Posterior vena cava (tissue), 2 donors: ENCODE results near the gene ARMH2. TPM values are rescaled to one million over a fixed set of nuclear protein-coding genes. Genes with fewer than 3 reads are reported as not detected.

Experiments used
- DNase-seq: peaks from one replicate; pipeline ENCODE4 v3.0.0-alpha.2; 2020; ENCODE audit warnings: low spot score
- intact Hi-C, 2 donors: fragments of 100-400 bp; cut with DNase I; formaldehyde crosslinking; loops; one replicate each; pipeline versions ENCODE4 v1.14.1 to v1.14.2; 2022 to 2023
- total RNA-seq, 2 donors: library from RNA; stranded (reverse); fragmentation: NEBNext Ultra II Directional; extraction: Animal tissue kit (Norgen Biotek cat#: 25700); gene quantifications; one replicate each; pipeline ENCODE4 v1.2.1, GENCODE V29; 2021
- donor health status: DM: yes; HTN: yes; CAD: no.
- donor health status: DM: yes; HTN: yes; CAD: no.

Gene ARMH2
- total RNA-seq, 2 donors from 2014 or later = not detected

DNA sequence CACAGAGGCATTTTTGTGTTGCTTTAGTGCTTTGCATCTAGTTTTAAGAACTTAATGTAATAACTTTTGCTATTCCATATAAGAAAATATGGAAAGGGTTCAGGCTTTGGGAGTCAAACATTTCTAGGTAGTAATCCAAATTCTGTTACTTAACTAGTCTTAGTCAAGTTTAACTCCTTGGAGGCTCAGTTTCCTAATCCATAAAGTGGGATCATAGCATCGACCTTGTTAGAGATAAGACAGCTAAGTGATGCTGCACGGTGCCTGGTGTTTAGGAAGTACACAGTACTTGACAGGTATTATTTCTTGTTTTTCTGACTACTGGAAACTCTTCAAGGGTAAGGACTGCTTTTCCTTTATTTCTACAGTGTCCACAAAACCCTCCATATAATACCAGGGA is 24.5 kb upstream of the ARMH2 start:
- DNase-seq = no peak
- intact Hi-C loops = no loop called here

DNA sequence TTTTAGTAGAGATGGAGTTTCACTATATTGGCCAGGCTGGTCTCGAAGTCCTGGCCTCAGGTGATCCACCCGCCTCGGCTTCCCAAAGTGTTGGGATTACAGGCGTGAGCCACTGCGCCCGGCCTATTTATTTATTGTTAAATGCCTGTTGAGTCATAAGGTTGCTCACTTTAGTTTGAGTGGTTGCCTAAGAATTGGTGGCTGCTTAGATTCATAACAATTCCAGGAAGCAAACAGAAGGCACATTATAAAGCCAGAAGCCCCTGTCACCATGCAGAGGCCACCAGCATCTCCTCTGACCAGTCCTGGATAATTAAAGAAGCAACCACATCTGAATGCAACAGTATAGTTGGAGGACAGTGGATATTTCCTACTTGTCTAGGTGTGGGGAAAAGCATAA is 24.0 kb upstream of the ARMH2 start:
- no peak for DNase-seq
- intact Hi-C loops = no loop called here

DNA sequence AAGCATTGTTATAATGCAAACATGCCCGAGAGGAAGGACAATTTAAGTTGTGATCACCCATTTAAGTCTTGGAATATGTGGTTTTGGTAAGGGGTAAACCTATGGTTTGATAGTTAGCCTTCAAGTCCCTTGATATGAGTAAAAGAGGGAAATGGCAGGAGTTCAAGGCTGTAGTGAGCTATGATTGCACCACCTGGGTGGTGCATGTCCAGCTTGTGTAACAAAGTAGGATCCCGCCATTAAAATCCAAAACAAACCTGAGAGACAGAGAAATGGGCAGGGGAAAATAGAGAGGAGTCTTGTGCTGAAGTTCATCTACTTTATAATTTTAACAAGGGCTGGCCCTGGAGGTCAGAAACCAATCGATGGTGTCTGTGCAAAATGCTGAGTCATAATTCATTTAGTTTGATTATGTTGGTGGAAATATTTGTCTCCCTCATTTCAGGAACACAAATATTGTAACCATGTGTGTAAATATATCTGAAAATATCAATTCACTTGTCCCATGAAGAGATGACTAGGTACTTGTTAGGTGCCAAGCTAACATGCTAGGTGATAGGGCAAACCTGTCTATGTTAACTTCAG is 23.2 kb upstream of the ARMH2 start:
- intact Hi-C loops = no loop called here
- no peak for DNase-seq

DNA sequence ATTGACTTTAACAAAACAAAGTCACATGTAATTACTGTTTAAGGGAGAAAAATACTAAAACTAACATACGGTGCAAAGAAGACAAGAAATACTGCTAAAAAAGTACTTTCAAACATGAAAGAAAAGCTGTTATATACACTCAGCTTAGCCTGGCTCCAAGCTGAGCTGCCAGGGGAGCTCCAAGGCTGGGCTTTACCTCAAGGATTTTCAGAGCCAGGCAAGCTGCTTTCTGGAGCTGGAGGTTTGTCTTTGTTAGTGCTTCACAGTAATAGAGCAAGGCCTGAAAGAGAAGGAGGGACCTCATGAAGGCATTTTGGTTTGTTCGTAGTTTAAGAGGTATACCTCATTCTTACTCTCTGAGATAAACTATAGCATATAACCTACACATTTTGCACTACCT is 19.6 kb upstream of the ARMH2 start:
- no peak for DNase-seq
- intact Hi-C loops = no loop called here

DNA sequence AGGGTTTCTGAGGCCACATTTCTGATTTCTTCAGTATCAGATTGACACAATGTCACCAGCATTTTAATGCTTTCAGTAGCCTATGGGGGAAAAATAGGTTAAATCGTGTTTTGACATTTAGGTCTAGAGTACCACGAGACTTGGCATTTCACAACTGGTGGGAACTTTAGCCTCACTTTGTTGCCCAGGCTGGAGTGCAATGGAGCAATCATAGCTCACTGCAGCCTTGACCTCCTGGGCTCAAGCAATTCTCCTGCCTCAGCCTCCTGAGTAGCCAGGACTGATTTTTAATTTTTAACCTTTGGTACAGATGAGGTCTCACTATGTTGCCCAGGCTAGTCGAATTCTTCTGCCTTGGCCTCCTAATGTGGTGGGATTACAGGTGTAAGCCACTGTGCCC is 11.0 kb upstream of the ARMH2 start:
- intact Hi-C loops = no loop called here
- no peak for DNase-seq

DNA sequence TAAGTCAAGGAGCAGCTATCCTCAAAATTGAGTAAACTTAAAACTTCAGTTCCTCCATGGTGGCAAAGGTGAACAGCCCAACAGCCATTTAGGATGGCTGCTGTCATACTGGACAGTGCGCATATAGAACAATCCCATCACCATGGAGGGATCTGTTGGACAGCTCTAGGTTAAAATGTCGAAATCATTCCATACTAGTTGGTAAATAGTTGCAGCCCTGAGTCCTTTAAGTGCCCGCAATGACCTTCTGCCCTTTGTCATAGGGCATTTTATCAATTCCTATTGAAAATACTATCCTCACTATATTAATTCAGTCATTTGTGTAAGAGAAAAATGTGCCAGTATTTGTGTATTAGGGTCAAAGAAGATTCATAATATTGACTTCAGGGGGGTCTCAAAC is 8.9 kb upstream of the ARMH2 start:
- no peak for DNase-seq
- intact Hi-C loops = no loop called here

DNA sequence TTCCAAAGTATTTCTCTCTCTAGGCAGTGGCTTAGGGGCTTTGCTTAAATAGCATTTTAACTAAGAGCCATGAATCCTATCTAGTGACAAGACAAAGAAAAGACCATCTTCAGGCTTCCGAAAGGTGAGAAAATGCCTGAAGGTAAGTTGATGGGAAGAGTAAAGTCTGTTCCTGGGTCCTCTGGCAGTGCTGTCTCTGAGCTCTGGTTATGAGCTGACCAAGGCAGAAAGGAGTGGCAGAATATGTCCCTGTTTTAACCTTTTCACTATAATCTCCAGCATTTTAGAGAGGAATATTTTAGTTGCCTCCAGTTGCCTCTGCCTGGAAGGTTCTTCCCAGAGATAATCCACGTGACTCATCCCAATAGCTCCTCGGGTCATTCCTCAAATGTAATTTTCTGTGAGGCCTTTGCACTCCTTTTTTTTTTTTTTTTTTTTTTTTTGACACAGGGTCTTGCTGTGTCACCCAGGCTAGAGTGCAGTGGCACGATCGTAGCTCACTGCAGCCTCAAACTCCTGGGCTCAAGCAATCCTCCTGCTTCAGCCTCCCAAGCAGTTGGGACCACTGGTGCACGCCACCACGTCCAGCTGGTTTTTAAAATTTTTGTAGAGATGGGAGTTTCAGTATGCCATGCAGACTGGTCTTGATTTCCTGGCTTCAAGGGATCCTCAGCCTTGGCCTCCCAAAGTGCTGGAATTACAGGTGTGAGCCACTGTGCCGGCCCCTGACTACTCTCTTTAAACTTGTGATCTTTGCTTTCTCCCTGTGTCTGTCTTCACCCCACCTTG is 3.7 kb upstream of the ARMH2 start:
- DNase-seq = no peak
- intact Hi-C loops = no loop called here

DNA sequence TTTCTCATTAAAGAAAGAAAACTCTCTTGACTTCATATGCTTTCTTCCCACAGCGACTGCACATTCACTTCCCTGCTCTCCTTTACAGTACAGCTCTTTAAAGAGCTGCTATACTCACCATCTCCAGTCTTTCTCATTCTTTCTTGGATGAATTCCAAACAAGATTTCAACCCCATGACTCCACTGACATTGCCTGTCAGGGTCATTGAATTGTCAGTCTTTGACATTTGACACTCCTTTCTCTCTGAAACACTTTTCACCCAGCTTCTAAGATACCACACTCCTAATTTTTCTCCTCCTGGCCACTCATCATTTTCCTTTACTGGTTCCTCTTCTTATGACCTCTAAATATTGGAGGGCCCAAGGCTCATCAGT is 811 bp upstream of the ARMH2 start:
- intact Hi-C loops = no loop called here
- DNase-seq = no peak

DNA sequence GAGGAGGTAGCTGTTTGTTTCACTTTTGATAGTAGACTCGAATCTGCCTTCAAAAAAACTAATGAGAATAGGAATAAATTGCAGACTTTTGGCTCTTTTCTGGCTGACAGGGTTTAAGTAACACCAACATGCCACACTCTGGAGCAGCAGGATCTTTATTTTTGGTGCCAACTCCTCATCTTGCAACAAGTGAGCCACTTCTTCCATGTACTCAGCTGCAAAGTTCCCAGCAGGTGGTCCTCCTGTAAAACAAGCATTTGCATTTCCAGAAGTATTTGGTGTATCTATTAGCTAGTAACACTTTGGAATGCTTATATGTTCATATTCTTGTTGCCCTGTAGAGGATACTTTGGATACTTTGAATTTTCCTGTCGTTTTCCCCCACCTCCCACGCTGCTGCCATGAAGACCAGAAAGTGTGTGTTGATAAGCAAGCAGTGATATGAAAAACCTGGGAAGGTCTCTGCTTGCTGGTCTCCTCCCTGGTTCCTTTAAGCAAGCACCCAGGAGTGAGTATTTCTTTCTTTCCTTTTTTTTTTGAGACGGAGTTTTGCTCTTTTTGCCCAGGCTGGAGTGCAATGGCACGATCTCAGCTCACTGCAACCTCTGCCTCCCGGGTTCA is 1.0 kb downstream of the ARMH2 start:
- DNase-seq = no peak
- intact Hi-C loops = no loop called here

DNA sequence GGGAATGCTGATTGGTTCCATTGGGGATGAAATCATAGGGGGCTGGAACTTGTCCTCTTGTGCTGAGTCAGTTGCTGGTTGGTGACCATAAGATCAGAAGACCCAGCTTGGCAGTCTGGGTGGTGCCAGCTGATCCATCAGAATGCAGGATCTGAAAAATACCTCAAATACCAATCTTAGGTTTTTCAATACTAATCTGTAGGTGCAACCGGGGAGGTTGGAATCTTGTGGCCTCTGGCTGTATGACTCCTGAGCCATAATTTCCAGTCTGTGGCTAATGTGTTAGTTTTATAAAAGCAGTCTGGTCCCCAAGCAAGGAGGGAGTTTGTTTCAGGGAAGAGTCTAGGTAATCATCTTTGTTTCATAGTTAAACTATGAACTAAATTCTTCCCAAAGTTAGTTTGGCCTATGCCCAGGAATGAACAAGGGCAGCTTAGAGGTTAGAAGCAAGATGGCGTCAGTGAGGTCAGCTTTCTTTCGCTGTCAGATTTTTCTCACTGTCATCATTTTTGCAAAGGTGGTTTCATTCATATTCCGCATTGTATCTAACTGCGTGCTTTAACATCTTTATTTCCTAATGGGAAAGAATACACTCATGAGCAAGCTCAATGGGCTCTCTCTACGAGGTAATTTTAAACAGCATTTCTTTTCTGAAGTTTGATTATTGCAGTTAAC is 2.0 kb downstream of the ARMH2 start:
- no peak for DNase-seq
- intact Hi-C loops = no loop called here

DNA sequence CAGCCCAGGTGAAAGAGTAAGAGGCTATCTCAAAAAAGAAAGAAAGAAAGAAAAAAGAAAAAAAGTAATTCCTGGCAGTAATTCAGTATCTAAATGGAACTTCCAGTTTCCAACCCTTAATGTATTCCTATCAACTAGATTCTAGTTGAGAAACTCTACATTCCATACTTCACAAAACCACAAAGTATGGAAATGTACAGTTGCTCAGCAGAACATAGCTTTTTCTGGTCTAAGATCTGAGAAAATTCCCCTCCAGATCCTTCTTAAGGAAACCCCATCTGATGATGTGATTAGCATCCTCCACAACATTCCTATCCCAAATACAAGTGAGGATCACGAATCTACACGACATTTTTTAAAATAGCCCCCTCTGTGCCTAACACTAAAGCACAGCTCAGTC is 3.6 kb downstream of the ARMH2 start:
- no peak for DNase-seq
- intact Hi-C loops = no loop called here

DNA sequence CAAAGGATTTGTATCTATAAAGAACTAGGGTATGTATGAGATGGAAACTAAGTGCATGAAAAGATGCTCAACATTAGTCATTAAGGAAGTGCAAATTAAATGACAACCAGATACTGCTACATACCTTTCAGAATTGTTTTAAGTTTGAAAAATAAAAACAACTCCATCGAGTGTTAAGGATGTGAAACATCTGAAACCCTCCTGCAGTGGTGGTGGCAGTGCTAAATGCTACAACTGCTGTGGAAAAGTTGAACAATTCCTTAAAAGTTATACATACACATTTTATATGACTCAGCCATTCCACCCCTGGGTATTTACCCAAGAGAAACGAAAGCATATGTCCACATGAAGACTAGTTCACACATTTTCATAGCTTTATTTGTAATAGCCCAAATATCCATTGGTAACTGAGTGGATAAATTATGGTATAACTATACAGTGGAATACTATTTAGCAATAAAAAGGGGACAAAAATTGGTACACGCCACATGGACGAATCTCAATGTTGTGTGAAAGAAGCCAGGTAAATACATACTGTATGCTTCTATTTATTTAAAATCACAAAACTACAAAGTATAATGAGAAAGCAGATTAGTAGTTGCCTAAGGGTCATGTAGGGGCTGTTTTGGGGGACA is 10.6 kb downstream of the ARMH2 start:
- no peak for DNase-seq
- intact Hi-C loops = no loop called here

DNA sequence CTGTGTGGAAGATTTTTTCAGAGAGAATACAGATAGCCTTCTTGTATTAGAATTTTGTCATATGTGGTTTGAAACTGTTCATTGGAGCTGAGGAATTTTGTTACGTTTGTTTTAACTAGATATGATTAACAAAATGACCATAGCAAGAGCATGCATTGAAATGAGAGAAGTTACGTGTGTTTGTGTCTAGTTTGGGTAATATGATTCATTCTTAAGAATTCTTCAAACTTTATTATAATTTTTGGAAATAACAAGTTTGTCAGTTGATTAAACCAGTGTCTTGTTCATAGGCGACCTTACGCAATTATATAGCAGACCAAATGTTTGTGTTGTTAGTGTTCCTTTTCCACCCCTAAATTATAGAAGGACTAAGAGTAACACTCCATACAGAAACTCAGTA is 18.5 kb downstream of the ARMH2 start:
- no peak for DNase-seq
- intact Hi-C loops = no loop called here

DNA sequence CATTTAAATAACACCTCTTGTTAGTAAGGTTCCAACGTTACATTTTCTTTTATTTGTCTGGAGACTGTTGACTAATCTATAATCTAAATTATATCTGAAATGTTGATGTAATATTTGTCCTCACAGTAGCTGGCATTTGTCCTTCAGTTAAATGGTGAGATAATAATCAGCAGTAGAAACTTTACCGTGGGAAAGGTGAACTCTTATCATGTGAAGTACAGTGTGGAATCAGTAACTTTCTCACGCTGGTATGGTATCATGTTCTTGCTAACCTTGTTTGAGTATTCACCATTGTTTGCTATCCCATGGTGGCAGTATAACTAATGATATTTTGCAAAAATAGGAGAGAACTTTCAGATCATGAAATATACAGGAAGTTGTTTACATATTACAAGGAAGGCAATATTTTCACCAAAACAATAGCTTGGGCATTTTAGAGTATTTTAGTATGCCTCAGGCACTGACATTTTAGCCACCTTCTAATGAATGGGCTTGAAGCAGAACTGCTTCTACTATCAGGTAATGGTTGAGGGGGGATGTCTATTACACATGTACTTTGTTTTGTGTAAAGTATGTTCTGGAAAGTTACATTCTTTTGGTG is 19.2 kb downstream of the ARMH2 start:
- intact Hi-C loops = no loop called here
- DNase-seq = no peak

DNA sequence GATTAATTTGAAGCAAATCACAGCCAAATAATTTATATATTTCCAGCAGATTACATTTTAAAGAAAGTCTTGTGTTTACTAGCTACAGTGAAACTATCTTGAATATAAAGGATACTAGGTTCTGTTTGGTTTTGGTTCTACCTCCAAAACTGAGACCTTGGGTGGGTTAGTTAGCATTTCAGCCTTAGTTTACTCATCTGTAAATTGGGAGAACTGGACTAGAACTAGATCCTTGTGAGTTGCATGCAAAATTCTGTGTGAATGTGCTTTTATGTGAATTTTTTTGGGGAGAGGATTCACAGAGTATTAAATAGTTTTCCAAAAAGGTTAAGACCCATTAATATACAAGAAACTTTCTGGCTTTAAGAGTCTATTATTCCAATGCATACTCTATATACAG is 19.8 kb downstream of the ARMH2 start:
- intact Hi-C loops = no loop called here
- DNase-seq = no peak

DNA sequence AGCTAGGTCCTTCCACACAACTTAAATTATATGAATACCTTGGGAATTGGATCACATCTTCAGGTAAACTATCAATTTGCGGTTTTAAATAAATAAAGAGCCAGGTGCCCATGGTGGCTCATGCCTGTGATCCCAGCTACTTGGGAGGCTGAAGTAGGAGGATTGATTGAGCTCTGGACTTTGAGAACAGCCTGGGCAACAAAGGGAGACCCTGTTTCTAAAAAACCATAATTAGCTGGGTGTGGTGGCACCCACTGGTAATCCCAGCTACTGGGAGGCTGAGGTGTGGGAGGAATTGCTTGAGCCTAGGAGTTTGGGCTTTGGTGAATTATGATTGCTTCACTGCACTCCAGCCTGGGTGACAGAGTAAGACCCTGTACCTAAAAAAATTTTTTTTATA is 20.6 kb downstream of the ARMH2 start:
- intact Hi-C loops = no loop called here

DNA sequence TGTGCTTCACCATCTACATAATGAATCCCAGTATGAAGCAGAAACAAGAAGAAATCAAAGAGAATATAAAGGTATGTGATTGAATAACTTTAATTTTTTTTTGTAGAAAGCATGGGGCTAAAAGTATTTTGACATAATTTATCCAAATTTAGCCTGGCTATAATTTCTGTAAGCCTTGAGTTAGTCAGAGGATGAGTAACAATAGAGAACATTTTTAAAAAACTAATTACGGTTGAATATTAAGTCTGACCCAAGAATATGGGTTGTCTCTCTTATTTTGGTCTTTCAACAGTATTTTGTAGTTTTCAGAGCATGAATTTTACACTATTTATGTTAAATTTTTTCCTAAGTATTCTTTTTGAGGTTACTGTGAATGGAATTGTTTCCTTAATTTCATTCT is 21.5 kb downstream of the ARMH2 start:
- intact Hi-C loops = no loop called here
- DNase-seq = no peak

More for the DNA sequence above, 20.6 kb downstream of the ARMH2 start:
- DNase-seq = no peak

DNA sequence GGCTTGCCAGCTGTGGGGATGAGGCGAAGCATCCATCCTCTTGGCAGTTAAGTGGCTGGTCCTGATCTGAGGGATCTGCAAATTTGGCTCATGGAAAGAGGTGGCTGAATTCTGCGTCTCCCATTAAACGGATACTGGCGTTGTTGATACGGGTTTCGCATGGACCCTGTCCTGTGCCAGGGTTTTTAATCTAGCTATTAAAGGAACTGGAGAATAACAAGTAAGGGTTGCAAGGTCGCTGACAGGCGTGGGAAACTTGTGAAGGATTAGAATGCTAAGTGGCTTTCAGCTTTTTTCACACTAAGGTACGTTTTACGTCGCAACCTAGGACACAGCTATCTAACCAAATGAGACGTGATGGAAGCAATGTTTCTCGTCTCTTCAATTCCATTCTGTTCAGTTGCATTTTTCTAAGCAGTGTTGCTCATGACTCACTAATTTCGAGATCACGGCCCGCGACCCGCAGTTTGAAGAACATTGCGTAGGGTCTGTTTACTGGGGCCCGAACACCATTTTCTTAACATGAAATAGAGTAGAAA is 23.1 kb downstream of the ARMH2 start:
- DNase-seq = no peak
- intact Hi-C loops = no loop called here
